Neural progenitor cell (in vitro differentiated cells): Measurements from ENCODE around the gene MAGI2.

ENCODE experiments used
- CTCF ChIP-seq: fragments of 200-600 bp; sonication (generic); IDR thresholded peaks from 2 replicates; pipeline ENCODE4 v1.5.1; 2017; ENCODE audit warnings: antibody characterized with exemption, mild to moderate bottlenecking
- EZH2 ChIP-seq: fragments of 200-600 bp; sonication (generic); IDR thresholded peaks from 2 replicates; pipeline ENCODE4 v1.6.1; 2017; ENCODE audit warnings: antibody characterized with exemption, mild to moderate bottlenecking, moderate library complexity
- EZH2phosphoT487 ChIP-seq: fragments of 200-600 bp; sonication (generic); IDR thresholded peaks from 2 replicates; pipeline ENCODE4 v1.6.1; 2017; ENCODE audit warnings: antibody characterized with exemption

- TF ChIP-seq CTCF = no peak
- no peak for TF ChIP-seq EZH2phosphoT487
- TF ChIP-seq EZH2 = no peak
Measured at GRCh38 chr7:78803501-78804127, 649.9 kb downstream of the MAGI2 start.
